WI38 (cell line): ENCODE data around the gene CEP112.

Source experiments
- H3K4me3 ChIP-seq: 2 replicates; pipeline ENCODE4 v1.5.1; 2011; ENCODE audit warnings: low read depth, mild to moderate bottlenecking, control low read depth, low read length
- CTCF ChIP-seq: IDR thresholded peaks from 2 replicates; pipeline ENCODE4 v1.5.1; 2012; ENCODE audit warnings: low read depth, mild to moderate bottlenecking, control low read depth, low read length

The CEP112 gene

GRCh38 chr17:65666876-65667321, 525.0 kb downstream of the CEP112 start:
- TF ChIP-seq CTCF, result no peak

GRCh38 chr17:65665966-65666365, 526.0 kb downstream of the CEP112 start:
- H3K4me3 ChIP-seq, result no peak overlapping the region
- no peak for TF ChIP-seq CTCF

More at GRCh38 chr17:65666876-65667321, 525.0 kb downstream of the CEP112 start:
- H3K4me3 ChIP-seq, result no peak overlapping the region

- no peak for TF ChIP-seq CTCF
These were observed 527.2 kb downstream of the CEP112 start for GRCh38 chr17:65664696-65665095.

GRCh38 chr17:65664266-65664665, 527.7 kb downstream of the CEP112 start:
- no peak overlapping the region for H3K4me3 ChIP-seq
- no peak for TF ChIP-seq CTCF

More at GRCh38 chr17:65664696-65665095, 527.2 kb downstream of the CEP112 start:
- no peak overlapping the region for H3K4me3 ChIP-seq

GRCh38 chr17:65662196-65662595, 529.7 kb downstream of the CEP112 start:
- no peak overlapping the region for H3K4me3 ChIP-seq
- no peak for TF ChIP-seq CTCF

- TF ChIP-seq CTCF, result no peak
- H3K4me3 ChIP-seq, result no peak overlapping the region
These were observed 531.0 kb downstream of the CEP112 start for GRCh38 chr17:65660947-65661346.

GRCh38 chr17:65660078-65660477, 531.9 kb downstream of the CEP112 start:
- no peak overlapping the region for H3K4me3 ChIP-seq
- TF ChIP-seq CTCF, result no peak
